ENCODE measurements around the gene TRIM58.

GRCh38 chr1:247829656-247830055 lies 27.3 kb upstream of the TRIM58 start:
- TF ChIP-seq GATA2 (IDR thresholded peaks at IDR 0.05; ENCODE audit: low read depth, low read length) (no peak), GATA3 (IDR thresholded peaks at IDR 0.05; ENCODE audit: low read depth, low read length) (no peak)
